CD4-positive, alpha-beta T cell treated with Interleukin-6 for 4 hours (primary cell): ENCODE results near the gene FILIP1L.

Experiments
- DNase-seq: peaks from one replicate; pipeline ENCODE4 v3.0.0-alpha.2; 2020; ENCODE audit warnings: mixed read lengths

The FILIP1L gene

GRCh38 chr3:99945328-99945995, 168.8 kb downstream of the FILIP1L start:
- no peak for DNase-seq

- DNase-seq: no peak
Measured at GRCh38 chr3:99943931-99944761, 170.2 kb downstream of the FILIP1L start.

GRCh38 chr3:99941211-99941610, 173.1 kb downstream of the FILIP1L start:
- DNase-seq: no peak

- DNase-seq: no peak
Measured at GRCh38 chr3:99940350-99940749, 174.0 kb downstream of the FILIP1L start.

- no peak for DNase-seq
Measured at GRCh38 chr3:99939876-99940275, 174.4 kb downstream of the FILIP1L start.

GRCh38 chr3:99938270-99938911, 175.9 kb downstream of the FILIP1L start:
- DNase-seq: no peak

GRCh38 chr3:99934975-99935797, 179.1 kb downstream of the FILIP1L start:
- DNase-seq: no peak

GRCh38 chr3:99933971-99934750, 180.1 kb downstream of the FILIP1L start:
- DNase-seq: no peak

GRCh38 chr3:99931059-99931458, 183.2 kb downstream of the FILIP1L start:
- no peak for DNase-seq

- no peak for DNase-seq
Measured at GRCh38 chr3:99929745-99930139, 184.6 kb downstream of the FILIP1L start.

- no peak for DNase-seq
Measured at GRCh38 chr3:99928771-99929744, 185.2 kb downstream of the FILIP1L start.

- DNase-seq: no peak
Measured at GRCh38 chr3:99927671-99928457, 186.4 kb downstream of the FILIP1L start.

GRCh38 chr3:99925584-99926230, 188.6 kb downstream of the FILIP1L start:
- no peak for DNase-seq

- no peak for DNase-seq
Measured at GRCh38 chr3:99923873-99924272, 190.4 kb downstream of the FILIP1L start.

GRCh38 chr3:99921986-99922385, 192.3 kb downstream of the FILIP1L start:
- no peak for DNase-seq

- no peak for DNase-seq
Measured at GRCh38 chr3:99921377-99921695, 193.0 kb downstream of the FILIP1L start.

- DNase-seq: no peak
Measured at GRCh38 chr3:99920481-99921376, 193.6 kb downstream of the FILIP1L start.

- no peak for DNase-seq
Measured at GRCh38 chr3:99919694-99920093, 194.6 kb downstream of the FILIP1L start.

GRCh38 chr3:99918715-99919114, 195.6 kb downstream of the FILIP1L start:
- no peak for DNase-seq
